Naive thymus-derived CD4-positive, alpha-beta T cell (primary cell): ENCODE results near the gene CCDC33. TPM values are rescaled to one million over a fixed set of nuclear protein-coding genes. Genes with fewer than 3 reads are reported as not detected.
"Not testable (repeated sequence)": the region's sequence is repeated elsewhere in the genome, so short reads cannot be mapped to it uniquely, and the experiment has no call there.

Experiments
- ATAC-seq: fragments of 150-1000 bp; cut with Tn5 transposase; 2 replicates; pipeline ENCODE4 v1.10.0; 2021; ENCODE audit warnings: mild to moderate bottlenecking, moderate library complexity
- CTCF ChIA-PET: fragments of 350-600 bp; sonication (Branson Sonifier 250); formaldehyde crosslinking; loops from one replicate; lab custom pipeline; 2021; ENCODE audit warnings: antibody characterized with exemption; lab: Charles Lee
- POLR2A ChIA-PET: fragments of 350-600 bp; sonication (Branson Sonifier 250); formaldehyde crosslinking; loops from one replicate; lab custom pipeline; 2021; ENCODE audit warnings: antibody characterized with exemption, inconsistent platforms; lab: Charles Lee
- DNase-seq, 9 donors: peaks; one replicate each; pipeline versions ENCODE4 v3.0.0 to v3.0.0-alpha.2; 2020 to 2022; ENCODE audit warnings: mixed read lengths in 1 of 9
- H3K27ac ChIP-seq: one replicate; pipeline ENCODE4 v1.7.0; 2013; ENCODE audit warnings: mild to moderate bottlenecking, low read depth, low read length, moderate library complexity
- H3K27me3 ChIP-seq, 2 donors: one replicate each; pipeline ENCODE4 v1.7.0; 2013; ENCODE audit warnings: low read length in 2 of 2, mild to moderate bottlenecking in 2 of 2, moderate library complexity in 2 of 2; ENCODE audit not compliant: control insufficient read depth in 2 of 2, insufficient read depth in 2 of 2
- H3K36me3 ChIP-seq, 3 experiments: 1 replicate in 2 of 3; 2 replicates in 1 of 3; pipeline ENCODE4 v1.7.0; 2013; ENCODE audit warnings: low read length in 3 of 3, mild to moderate bottlenecking in 3 of 3, moderate library complexity in 1 of 3; ENCODE audit not compliant: insufficient read depth in 3 of 3, control insufficient read depth in 2 of 3
- H3K4me1 ChIP-seq, 2 donors: one replicate each; pipeline ENCODE4 v1.7.0; 2013; ENCODE audit warnings: low read length in 2 of 2, mild to moderate bottlenecking in 2 of 2, moderate library complexity in 1 of 2; ENCODE audit not compliant: control insufficient read depth in 2 of 2, insufficient read depth in 2 of 2
- H3K4me3 ChIP-seq: 2 replicates; pipeline ENCODE4 v1.7.0; 2013; ENCODE audit warnings: mild to moderate bottlenecking, low read length
- H3K9me3 ChIP-seq, 3 experiments: 1 replicate in 2 of 3; 2 replicates in 1 of 3; pipeline ENCODE4 v1.7.0; 2013; ENCODE audit warnings: low read length in 3 of 3; ENCODE audit not compliant: control insufficient read depth in 2 of 3
- H3K27ac Mint-ChIP-seq, 9 donors: one replicate each; pipeline ENCODE4 v1.8.0; 2020 to 2022; ENCODE audit warnings: mixed read lengths in 9 of 9, mild to moderate bottlenecking in 8 of 9, moderate library complexity in 5 of 9, inconsistent platforms in 2 of 9
- H3K27me3 Mint-ChIP-seq, 5 donors: one replicate each; pipeline ENCODE4 v1.8.0; 2021 to 2022; ENCODE audit warnings: mixed read lengths in 5 of 5, mild to moderate bottlenecking in 1 of 5
- H3K36me3 Mint-ChIP-seq, 5 donors: one replicate each; pipeline ENCODE4 v1.8.0; 2020 to 2022; ENCODE audit warnings: mixed read lengths in 5 of 5, mild to moderate bottlenecking in 3 of 5, inconsistent platforms in 1 of 5
- H3K4me1 Mint-ChIP-seq, 7 donors: one replicate each; pipeline ENCODE4 v1.8.0; 2020 to 2022; ENCODE audit warnings: mixed read lengths in 7 of 7, mild to moderate bottlenecking in 3 of 7, inconsistent platforms in 1 of 7
- H3K4me3 Mint-ChIP-seq, 10 donors: one replicate each; pipeline ENCODE4 v1.8.0; 2020 to 2022; ENCODE audit warnings: mild to moderate bottlenecking in 10 of 10, mixed read lengths in 10 of 10, moderate library complexity in 6 of 10, inconsistent platforms in 2 of 10
- H3K9me3 Mint-ChIP-seq, 11 donors: one replicate each; pipeline ENCODE4 v1.8.0; 2020 to 2022; ENCODE audit warnings: mixed read lengths in 11 of 11, mild to moderate bottlenecking in 4 of 11, inconsistent platforms in 1 of 11, moderate library complexity in 1 of 11
- intact Hi-C, 2 donors: fragments of 100-400 bp; cut with micrococcal nuclease; formaldehyde crosslinking; loops; one replicate each; pipeline ENCODE4 v1.15.1; 2023
- polyA plus RNA-seq, 2 donors: library from polyadenylated mRNA; unstranded; fragments of 300-500 nt; fragmentation: Illumina TruSeq; gene quantifications; one replicate each; pipeline ENCODE4 v1.2.3, GENCODE V29; 2021
- total RNA-seq, 6 experiments: library from RNA in 5 of 6; stranded (reverse) in 5 of 6; gene quantifications; 1 replicate in 5 of 6; 2 replicates in 1 of 6; pipeline ENCODE4 v1.2.3 and lab custom pipeline; 2021 to 2026

The CCDC33 gene
- total and polyA plus RNA-seq, 7 experiments from 2014 or later: not detected

DNA sequence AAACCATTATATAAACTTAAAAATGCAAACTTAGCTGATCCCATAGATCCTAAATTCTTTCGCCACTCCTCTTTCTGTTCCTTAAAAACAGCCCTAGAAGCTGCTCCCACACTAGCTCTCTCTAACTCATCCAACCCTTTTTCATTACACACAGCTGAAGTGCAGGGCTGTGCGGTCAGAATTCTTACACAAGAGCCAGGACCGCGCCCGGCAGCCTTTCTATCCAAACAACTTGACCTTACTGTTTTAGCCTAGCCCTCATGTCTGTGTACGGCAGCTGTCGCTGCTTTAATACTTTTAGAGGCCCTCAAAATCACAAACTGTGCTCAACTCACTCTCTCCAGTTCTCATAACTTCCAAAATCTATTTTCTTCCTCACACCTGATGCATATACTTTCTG lies 121.4 kb downstream of the CCDC33 start:
- H3K27me3 ChIP-seq, CTCF ChIA-PET, H3K4me1 Mint-ChIP-seq, DNase-seq, intact Hi-C loops, H3K36me3 ChIP-seq, H3K27ac ChIP-seq, H3K9me3 ChIP-seq, H3K27ac Mint-ChIP-seq, H3K4me3 Mint-ChIP-seq, H3K4me3 ChIP-seq, H3K4me1 ChIP-seq, ATAC-seq: not testable (repeated sequence)
- peaks cover 0 to 31% (median 12%) of the 10 kb centered on the region in 11 donors for H3K9me3 Mint-ChIP-seq
- peaks cover 5 to 39% (median 23%) of the 10 kb centered on the region in 5 donors for H3K27me3 Mint-ChIP-seq
- peaks cover 2 to 12% (median 7%) of the 10 kb centered on the region in 5 donors for H3K36me3 Mint-ChIP-seq
- POLR2A ChIA-PET: interaction anchor here (0.6 kb wide), 1 partner anchor 22 kb away, joined by 3 read pairs; no protein-coding TSS in a partner anchor

DNA sequence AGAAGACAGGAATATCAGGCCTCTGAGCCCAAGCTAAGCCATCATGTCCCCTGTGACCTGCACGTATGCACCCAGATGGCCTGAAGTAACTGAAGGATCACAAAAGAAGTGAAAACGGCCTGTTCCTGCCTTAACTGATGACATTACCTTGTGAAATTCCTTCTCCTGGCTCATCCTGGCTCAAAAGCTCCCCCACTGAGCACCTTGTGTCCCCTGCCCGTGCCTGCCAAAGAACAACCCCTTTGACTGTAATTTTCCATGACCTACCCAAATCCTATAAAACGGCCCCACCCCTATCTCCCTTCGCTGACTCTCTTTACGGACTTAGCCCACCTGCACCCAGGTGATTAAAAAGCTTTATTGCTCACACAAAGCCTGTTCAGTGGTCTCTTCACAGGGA lies 123.2 kb downstream of the CCDC33 start:
- intact Hi-C loops, H3K27me3 ChIP-seq, H3K36me3 Mint-ChIP-seq, H3K4me3 Mint-ChIP-seq, H3K36me3 ChIP-seq, POLR2A ChIA-PET, H3K27ac Mint-ChIP-seq, H3K4me1 ChIP-seq, DNase-seq, H3K9me3 ChIP-seq, ATAC-seq, H3K4me1 Mint-ChIP-seq, H3K4me3 ChIP-seq, H3K27ac ChIP-seq: not testable (repeated sequence)
- Mint-ChIP-seq H3K27me3 (peaks cover 1 to 45% (median 17%) of the 10 kb centered on the region in 5 donors), H3K9me3 (peaks cover 0 to 15% (median 9%) of the 10 kb centered on the region in 11 donors)
- CTCF ChIA-PET: interaction anchor here (0.8 kb wide), 1 partner anchor 38 kb away, joined by 3 read pairs; no protein-coding TSS in a partner anchor

DNA sequence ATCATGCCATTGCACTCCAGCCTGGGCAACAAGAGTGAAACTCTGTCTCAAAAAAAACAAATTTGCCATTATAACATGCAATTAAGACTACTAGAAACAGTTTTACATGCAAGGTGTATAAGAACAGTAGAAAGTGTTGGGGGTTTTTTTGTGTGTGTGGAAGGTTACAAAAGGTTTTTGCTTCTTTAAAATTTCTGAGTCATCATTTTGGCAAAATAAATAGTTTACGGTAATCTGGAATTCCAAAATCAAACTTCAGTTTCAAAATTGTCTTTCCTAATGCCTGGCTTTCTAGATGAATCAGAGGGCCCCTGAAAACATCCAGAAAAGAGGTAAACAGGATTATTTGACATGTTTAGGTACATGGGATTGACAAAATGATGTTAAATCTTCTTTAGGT lies 124.7 kb downstream of the CCDC33 start:
- H3K9me3 Mint-ChIP-seq, DNase-seq, H3K27me3 ChIP-seq, H3K4me1 ChIP-seq, H3K27ac ChIP-seq, H3K27ac Mint-ChIP-seq, intact Hi-C loops, H3K4me1 Mint-ChIP-seq, H3K9me3 ChIP-seq, ATAC-seq, H3K4me3 ChIP-seq, H3K36me3 Mint-ChIP-seq, H3K4me3 Mint-ChIP-seq, H3K36me3 ChIP-seq, POLR2A ChIA-PET: not testable (repeated sequence)
- H3K27me3 Mint-ChIP-seq: peaks cover 5 to 44% (median 12%) of the 10 kb centered on the region in 5 donors
- CTCF ChIA-PET: interaction anchor here (0.6 to 0.9 kb wide), 2 partner anchors 8 to 409 kb away, joined by 3 read pairs; no protein-coding TSS in a partner anchor

DNA sequence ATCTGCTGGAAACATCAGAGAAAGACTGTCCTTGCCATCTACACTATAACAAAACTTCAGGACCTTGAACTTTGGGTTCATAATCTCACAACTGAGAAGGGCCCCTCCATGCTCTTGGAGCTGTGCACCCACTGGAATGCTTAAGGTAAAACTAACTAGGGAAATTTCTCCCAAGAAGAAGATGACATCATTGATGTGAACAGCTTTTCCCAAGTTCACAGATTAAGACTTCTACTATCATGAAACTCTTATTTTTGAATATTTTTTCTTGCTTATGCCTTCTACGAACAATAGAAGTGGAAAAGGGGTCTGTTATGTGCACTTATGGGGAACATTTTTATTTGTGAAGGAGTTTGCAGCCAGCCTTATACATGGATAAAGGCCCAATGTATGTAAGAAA lies 126.4 kb downstream of the CCDC33 start:
- peaks cover 0 to 3% (median 0%) of the 10 kb centered on the region in 11 donors for H3K9me3 Mint-ChIP-seq
- no peak overlapping the region for H3K4me3 Mint-ChIP-seq
- ATAC-seq (no peak), DNase-seq (no peak)
- Histone ChIP-seq H3K4me3 (no peak overlapping the region), H3K9me3 (no peaks in the 10 kb centered on the region), H3K36me3 (no peaks in the 10 kb centered on the region), H3K27me3 (peaks cover 0 to 5% of the 10 kb centered on the region in 2 donors), H3K4me1 (peaks cover 0 to 3% of the 10 kb centered on the region in 2 donors), H3K27ac (no peak overlapping the region)
- H3K36me3 Mint-ChIP-seq: no peaks in the 10 kb centered on the region
- peaks cover 13 to 59% (median 20%) of the 10 kb centered on the region in 5 donors for H3K27me3 Mint-ChIP-seq
- ChIA-PET POLR2A (no interaction called here), CTCF (no interaction called here)
- H3K4me1 Mint-ChIP-seq: peaks cover 0 to 4% (median 3%) of the 10 kb centered on the region in 7 donors
- no peak overlapping the region for H3K27ac Mint-ChIP-seq
- intact Hi-C loops: no loop called here

DNA sequence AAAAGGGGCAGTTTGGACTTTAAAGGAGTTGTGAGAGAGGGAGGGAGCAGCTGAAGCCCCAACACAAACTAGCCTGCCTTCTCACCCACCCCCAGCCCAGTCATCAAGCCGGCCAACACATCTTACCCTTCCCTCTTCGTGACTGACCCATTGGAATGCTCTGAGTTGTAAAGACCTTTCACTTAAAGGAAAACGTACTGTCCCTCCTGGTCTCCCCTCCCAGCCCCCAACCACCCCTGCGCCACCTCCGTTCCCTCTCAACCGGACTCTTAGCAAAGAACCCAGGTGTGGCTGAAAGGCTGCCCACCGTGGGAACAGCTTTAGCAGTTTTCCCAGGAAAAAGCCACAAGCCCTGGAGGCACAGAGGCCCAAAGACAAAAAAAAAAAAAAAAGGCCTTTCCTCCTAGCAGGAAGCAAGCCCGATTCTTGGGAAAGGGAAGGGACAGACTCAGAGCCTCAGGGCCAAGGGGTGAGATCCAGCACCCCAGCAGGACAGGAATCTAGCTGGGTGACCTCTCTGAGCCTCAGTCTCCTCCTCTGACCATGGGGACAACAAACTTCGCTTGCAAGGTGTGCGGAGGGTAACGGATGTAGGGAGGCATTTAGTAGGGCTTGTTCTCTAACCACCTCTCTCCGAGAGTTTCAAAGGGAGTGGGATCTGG lies 128.9 kb downstream of the CCDC33 start:
- Histone ChIP-seq H3K27me3 (peaks cover 0 to 5% of the 10 kb centered on the region in 2 donors), H3K4me3 (peak overlapping the region; percentile 39), H3K4me1 (peaks cover 0 to 3% of the 10 kb centered on the region in 2 donors), H3K9me3 (no peaks in the 10 kb centered on the region), H3K27ac (no peak overlapping the region), H3K36me3 (no peaks in the 10 kb centered on the region)
- Mint-ChIP-seq H3K27me3 (peaks cover 14 to 78% (median 32%) of the 10 kb centered on the region in 5 donors), H3K27ac (peak overlapping the region in 1 of 9 donors; percentile 43), H3K4me3 (peak overlapping the region; percentile 6 to 72 (median 66)), H3K4me1 (peaks cover 0 to 4% (median 3%) of the 10 kb centered on the region in 7 donors), H3K36me3 (no peaks in the 10 kb centered on the region), H3K9me3 (peaks cover 0 to 3% (median 0%) of the 10 kb centered on the region in 11 donors)
- CTCF ChIA-PET: no interaction called here
- intact Hi-C loops: no loop called here
- ATAC-seq: no peak
- POLR2A ChIA-PET: no interaction called here
- DNase-seq: no peak

DNA sequence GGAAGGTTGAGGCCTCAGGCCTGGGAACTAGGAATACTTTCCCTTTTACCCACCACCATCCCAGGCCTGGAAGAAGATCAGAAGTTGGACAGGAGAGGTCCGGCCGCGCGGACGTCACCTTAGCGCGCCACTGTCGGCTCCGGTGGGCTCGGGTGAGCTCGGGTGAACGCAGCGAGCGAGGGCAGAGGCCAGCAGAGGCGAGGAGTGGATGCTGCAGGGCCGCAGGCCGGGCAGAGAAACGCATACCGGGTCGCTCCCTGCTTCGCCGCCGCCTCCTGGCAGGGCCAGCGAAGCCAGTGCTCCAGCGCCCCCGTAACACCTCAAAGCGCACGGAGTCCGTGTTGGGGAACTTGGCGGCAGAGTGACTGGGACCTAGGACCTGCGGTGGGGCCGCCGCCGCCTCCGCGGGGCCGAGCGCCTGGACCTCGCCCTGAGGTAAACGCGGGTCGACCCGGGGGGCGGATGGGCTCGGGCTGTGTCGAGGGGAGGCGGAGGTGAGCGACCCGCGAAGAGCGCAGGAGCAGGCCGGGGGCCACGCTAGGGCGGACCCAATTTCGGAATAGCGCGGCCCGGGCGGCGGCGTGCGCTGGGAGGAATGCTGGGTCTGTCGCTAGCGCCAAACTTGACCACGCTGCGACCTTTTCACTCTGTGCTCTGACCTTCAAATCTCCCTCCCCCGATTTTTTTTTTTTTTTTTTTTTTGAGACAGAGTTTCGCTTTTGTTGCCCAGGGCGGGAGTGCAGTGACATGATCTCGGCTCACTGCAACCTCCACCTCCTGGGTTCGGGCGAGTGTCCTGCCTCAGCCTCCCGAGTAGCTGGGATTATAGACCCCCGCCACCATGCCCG lies 129.7 kb downstream of the CCDC33 start:
- H3K27me3 Mint-ChIP-seq: peaks cover 16 to 83% (median 33%) of the 10 kb centered on the region in 5 donors
- no peak overlapping the region for H3K27ac Mint-ChIP-seq
- peaks cover 0 to 4% (median 3%) of the 10 kb centered on the region in 7 donors for H3K4me1 Mint-ChIP-seq
- H3K4me3 ChIP-seq: peak overlapping the region; percentile 39
- H3K4me1 ChIP-seq: peaks cover 0 to 3% of the 10 kb centered on the region in 2 donors
- ChIA-PET CTCF (no interaction called here), POLR2A (no interaction called here)
- intact Hi-C loops: no loop called here
- H3K4me3 Mint-ChIP-seq: peak overlapping the region in 9 of 10 donors; percentile 51 to 73 (median 68)
- H3K36me3 Mint-ChIP-seq: no peaks in the 10 kb centered on the region
- H3K9me3 ChIP-seq: no peaks in the 10 kb centered on the region
- peaks cover 0 to 5% of the 10 kb centered on the region in 2 donors for H3K27me3 ChIP-seq
- peak; percentile 52 for ATAC-seq
- peaks cover 0 to 3% (median 0%) of the 10 kb centered on the region in 11 donors for H3K9me3 Mint-ChIP-seq
- no peaks in the 10 kb centered on the region for H3K36me3 ChIP-seq
- DNase-seq: no peak
- no peak overlapping the region for H3K27ac ChIP-seq
